ENCODE results near the gene RABAC1.
"Not testable (repeated sequence)": the region's sequence is repeated elsewhere in the genome, so short reads cannot be mapped to it uniquely, and the experiment has no call there.

RABAC1 gene

GRCh38 chr19:41927497-41928192 is 31.5 kb downstream of the RABAC1 start:
- DNase-seq, result no peak

- no peak for DNase-seq
Observed at GRCh38 chr19:41926763-41927496, 32.2 kb downstream of the RABAC1 start.

GRCh38 chr19:41926028-41926762 is 32.9 kb downstream of the RABAC1 start:
- DNase-seq, result no peak

GRCh38 chr19:41925208-41926003 is 33.7 kb downstream of the RABAC1 start:
- DNase-seq, result no peak

GRCh38 chr19:41924151-41925145 is 34.7 kb downstream of the RABAC1 start:
- DNase-seq, result no peak

GRCh38 chr19:41923045-41923788 is 35.9 kb downstream of the RABAC1 start:
- DNase-seq, result no peak

- DNase-seq, result no peak
Observed at GRCh38 chr19:41922585-41922984, 36.5 kb downstream of the RABAC1 start.

GRCh38 chr19:41921577-41922576 is 37.2 kb downstream of the RABAC1 start:
- DNase-seq, result no peak

- DNase-seq, result no peak
Observed at GRCh38 chr19:41920882-41921576, 38.1 kb downstream of the RABAC1 start.

- DNase-seq, result no peak
Observed at GRCh38 chr19:41919948-41920712, 39.0 kb downstream of the RABAC1 start.

- DNase-seq, result no peak
Observed at GRCh38 chr19:41918653-41919244, 40.4 kb downstream of the RABAC1 start.

- DNase-seq, result no peak
Observed at GRCh38 chr19:41918095-41918494, 41.0 kb downstream of the RABAC1 start.

GRCh38 chr19:41917676-41918075 is 41.4 kb downstream of the RABAC1 start:
- no peak for DNase-seq

- no peak for DNase-seq
Observed at GRCh38 chr19:41915776-41916414, 43.2 kb downstream of the RABAC1 start.

GRCh38 chr19:41915021-41915775 is 43.9 kb downstream of the RABAC1 start:
- DNase-seq, result no peak

- DNase-seq, result not testable (repeated sequence)
Observed at GRCh38 chr19:41914424-41914834, 44.7 kb downstream of the RABAC1 start.
